ENCODE measurements around the gene CREB5.
"Not testable (repeated sequence)": the region's sequence is repeated elsewhere in the genome, so short reads cannot be mapped to it uniquely, and the experiment has no call there.

Gene CREB5

GRCh38 chr7:28800150-28800549, 387.8 kb downstream of the CREB5 start:
- DNase-seq, result peak in 1 of 2 donors; percentile 40

DNA sequence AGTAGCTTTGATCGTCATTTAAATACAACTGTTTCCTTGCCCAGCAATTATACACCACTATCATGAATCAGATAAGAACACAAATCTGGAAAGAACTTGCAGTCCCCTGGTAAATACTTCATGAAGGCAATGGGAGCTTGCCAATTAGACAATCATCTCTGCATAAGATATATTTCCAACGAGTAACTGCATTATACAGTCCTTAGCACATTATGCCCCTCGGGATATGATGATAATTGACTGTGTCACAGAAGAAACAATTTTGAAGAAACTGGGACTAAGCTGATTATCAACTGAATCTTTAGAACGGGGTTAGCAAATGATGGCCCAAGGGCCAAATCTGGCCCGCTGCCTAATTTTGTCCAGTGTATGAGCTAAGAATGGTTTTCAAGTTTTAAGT, 390.1 kb downstream of the CREB5 start:
- no peak for DNase-seq

DNA sequence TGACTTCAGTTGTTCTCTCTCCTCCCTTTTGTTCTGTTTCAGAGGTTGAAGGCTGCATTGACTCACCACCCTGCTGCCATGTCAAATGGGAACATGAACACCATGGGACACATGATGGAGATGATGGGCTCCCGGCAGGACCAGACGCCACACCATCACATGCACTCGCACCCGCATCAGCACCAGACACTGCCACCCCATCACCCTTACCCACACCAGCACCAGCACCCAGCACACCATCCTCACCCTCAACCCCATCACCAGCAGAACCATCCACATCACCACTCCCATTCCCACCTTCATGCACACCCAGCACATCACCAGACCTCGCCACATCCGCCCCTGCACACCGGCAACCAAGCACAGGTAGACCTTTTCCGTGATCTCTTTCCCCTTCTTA, 391.8 kb downstream of the CREB5 start:
- DNase-seq, result no peak

- no peak for DNase-seq
Measured at GRCh38 chr7:28804990-28805389, 392.7 kb downstream of the CREB5 start.

DNA sequence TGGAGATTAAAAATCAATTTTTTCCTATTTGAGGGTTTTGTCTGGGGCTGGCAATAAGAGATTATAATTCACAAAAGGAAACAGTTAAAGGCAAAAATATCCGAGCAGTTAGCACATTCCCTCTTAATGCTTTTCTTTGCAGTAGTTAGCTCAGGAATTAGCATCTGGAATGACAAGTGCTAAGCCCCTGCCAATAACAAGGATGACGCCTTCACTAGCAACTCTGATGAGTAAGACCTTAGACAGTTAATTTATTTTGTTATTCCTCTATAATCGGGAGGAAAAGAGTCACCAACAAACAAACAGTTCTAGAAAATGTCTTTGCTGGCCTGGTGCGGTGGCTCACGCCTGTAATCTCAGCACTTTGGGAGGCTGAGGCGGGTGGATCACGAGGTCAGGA, 394.5 kb downstream of the CREB5 start:
- no peak for DNase-seq

DNA sequence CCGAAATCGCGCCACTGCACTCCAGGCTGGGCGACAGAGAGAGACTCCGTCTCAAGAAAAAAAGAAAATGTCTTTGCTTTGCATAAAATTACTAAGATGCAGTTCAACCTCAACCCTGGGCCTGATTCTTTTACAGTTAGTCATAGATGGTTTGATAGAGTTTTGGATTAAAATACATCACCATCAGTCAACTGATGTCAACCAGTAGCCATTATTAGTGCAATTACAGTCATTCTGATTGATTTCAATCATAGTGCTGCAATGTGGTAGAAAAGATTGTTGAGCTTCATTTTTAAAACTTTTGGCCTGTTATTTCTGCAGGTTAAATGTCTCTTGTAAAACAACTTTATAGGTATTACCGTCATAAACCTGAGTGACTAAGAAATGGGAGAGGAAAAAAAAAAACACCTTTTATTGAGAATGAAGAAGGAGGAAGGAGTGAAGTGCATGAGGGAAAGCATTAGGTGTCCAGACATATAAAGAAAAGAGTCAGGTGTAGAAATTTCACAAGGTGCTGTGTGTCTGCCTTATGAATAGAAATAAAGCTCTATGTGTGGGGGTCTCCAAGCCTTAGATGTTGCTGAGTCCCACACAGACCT, 395.2 kb downstream of the CREB5 start:
- DNase-seq, result no peak

DNA sequence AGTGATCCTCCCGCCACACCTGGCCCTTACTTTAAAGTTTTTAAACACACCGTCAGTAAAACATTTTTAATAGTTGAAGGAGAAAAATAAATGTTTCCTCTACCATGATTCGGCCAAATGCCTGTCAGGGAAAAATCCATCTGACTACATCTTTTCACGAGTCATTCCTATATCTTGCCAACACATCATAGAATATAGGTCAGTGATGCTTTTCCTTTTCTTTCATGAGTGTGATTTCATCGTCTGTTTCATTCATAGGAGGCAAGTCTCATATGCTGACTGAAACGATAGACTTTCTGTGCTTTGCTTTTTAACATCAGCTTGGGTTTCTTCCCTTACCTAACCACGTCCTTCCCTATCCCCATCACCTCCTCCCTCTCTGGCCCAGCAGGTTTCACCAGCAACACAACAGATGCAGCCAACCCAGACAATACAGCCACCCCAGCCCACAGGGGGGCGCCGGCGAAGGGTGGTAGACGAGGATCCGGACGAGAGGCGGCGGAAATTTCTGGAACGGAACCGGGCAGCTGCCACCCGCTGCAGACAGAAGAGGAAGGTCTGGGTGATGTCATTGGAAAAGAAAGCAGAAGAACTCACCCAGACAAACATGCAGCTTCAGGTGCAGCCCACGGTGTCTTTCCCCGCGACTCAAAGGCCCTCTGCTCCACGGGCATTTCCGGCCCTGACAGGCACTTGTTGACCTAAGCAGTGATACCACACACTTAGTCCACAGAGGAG, 396.6 kb downstream of the CREB5 start:
- peak; percentile 2 to 52 for DNase-seq

DNA sequence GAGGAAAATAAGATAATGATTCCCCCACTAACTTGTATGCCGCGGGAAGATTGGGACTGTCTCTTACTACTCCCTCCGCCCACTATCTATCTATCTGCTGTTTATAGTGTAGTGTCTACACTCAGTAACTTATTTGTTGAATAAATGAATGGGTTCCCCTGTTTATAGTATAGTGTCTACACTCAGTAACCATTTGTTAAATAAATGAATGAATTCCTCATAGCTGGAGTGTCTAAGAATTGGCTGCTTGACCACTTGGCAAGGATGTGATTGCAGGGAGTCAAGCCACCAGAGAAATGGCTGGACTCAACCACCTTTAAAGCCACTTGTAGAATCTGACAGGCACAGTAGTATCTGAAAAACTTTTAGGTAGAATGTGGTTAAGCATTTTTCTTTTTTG, 398.7 kb downstream of the CREB5 start:
- no peak for DNase-seq

GRCh38 chr7:28811701-28812430, 399.5 kb downstream of the CREB5 start:
- DNase-seq, result no peak

DNA sequence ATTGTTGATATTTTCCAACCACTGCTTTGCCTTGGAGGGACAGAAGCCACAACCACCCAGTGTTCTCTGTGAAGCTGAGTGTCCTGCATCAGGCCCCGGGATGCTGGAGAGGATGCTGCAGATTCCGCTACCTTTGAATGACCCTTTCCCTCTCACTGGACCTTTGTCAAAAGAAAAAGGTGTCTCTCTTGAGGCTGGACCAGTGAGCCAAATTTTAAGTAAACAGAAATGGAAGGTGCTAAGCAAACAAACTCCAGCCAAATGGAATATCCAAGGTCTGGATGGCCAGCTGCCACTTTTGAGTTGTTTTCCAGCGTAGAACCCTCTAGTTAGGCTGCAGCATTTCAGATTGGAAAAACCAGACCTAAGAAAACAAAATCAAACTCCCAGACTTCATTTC, 400.3 kb downstream of the CREB5 start:
- no peak for DNase-seq

DNA sequence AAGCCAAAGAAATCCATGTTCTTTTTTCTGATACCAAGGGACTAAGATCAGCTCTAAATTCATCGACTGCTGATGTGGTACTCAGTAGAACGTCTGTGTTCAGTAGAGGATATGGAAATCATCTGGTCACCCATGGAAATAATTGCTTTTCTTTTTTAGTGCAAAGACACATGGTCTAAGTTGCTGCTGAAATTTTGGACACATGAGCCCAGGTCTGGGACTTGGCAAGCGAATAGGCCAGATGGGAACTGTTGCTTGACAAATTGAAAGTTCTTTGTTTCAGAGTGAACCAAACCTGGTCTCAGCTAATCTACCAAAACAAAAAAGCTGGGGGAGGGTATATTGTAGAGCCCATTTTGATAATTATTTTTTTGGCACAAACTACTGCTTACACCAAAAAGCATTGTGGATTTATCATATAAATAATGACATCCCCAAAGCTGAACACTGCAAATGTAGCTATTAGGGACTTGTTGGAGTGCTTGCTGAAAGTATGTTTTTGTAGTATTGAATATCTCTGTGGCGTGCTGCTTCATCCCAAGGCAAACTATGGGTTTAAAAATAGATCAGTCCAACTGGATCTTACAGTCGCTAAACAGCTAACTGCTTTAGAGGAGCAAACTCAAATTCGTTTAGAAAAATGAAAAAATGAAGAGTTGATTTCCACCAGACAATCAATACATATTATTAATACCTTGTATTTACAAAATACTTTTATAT, 401.1 kb downstream of the CREB5 start:
- no peak for DNase-seq

DNA sequence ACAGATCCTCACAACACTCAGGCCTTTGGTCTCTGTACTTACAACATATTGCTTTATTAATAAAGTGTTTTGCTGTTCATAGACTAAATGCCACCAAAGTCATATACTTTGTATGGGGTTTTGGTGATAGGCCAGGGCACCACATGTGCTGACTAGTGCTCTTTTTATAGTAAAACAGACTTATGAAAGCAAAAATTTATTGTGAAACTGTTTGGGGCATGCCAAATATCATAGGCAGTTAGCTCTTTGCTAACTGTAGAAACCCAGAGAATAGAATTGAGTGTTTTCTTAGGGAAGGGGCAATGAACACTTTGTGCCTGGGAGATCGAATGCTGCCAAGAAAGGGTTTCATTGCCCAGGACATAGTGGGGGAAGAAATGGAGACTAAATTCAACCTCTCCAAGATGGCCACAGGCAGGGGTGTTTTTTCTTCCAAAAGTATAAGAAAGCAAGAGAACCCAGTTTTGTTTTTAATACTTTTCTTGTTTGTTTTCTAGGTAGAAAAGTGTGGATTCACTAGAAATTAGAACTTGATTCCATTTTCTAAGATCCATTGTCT, 403.1 kb downstream of the CREB5 start:
- no peak for DNase-seq

DNA sequence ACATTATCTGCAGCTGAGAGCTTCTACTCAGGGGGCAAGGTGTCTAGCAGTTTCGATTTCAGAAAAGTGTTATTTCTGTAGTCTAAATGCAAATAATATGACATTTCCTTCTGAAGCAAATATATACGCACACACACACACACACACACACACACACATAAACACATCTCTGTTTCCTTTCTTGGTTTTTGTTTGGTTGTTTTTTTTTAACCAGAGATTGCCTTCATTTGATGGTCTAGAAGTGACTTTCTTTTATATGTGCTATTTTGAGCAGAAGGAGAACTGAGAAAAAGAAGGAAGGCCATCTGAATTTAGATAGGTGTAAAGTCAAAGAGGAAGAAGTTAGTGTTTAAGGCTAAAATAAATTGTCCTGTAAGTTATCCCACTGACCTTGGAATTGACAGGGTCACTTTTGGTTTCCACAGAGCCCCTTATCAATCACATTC, 403.6 kb downstream of the CREB5 start:
- DNase-seq, result no peak

DNA sequence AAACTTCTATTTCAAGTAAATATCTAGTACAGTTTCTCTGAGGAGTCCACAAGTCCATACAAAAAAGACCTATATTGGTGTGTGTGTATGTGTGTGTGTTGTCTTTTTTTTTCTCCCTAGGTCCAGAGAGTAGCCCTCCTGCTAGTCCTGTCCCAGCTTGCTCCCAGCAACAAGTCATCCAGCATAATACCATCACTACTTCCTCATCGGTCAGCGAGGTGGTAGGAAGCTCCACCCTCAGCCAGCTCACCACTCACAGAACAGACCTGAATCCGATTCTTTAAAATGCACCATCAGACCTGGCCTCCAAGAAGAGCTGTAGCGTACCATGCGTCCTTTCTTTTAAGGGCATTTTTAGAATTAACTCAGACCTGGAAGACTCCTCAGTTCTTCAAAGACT, 406.7 kb downstream of the CREB5 start:
- DNase-seq, result no peak

DNA sequence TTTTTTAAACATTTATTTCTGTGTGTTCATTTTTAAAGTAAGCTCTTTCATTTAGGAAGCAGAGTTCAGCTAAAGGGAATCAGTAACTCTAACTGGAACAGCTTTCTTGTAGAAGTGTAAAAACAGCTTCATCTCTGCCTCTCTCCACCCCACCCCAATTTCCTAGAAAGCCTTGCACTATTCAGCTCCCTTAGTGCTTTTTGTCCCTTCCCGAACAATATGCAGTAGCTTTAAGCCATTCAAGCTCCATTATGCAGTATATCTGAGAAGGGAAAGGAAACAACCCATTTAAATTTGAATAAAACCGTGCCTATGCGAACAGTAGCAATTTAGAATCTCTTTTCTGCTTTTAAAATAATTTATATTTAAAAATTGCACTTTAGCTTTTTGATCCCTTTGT, 411.3 kb downstream of the CREB5 start:
- no peak for DNase-seq

DNA sequence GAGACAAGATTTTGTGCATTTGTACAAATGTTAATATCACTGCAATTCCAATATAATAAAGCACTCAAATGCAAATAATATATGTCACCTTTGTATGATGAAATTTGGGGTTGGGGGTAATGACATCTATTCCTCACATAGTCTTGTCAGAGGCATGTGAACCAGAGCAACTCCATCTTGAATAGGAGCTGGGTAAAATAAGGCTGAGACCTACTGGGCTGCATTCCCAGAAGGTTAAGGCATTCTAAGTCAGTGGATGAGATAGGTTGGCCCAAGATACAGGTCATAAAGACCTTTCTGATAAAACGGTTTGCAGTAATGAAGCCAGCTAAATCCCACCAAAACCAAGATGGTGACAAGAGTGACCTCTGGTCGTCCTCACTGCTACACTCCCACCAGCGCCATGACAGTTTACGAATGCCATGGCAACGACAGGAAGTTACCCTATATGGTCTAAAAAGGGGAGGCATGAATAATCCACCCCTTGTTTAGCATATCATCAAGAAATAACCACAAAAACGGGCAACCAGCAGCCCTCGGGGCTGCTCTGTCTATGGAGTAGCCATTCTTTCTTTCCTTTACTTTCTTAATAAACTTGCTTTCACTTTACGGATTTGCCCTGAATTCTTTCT, 413.6 kb downstream of the CREB5 start:
- not testable (repeated sequence) for DNase-seq

- no peak for DNase-seq
Measured at GRCh38 chr7:28830846-28831245, 418.5 kb downstream of the CREB5 start.

DNA sequence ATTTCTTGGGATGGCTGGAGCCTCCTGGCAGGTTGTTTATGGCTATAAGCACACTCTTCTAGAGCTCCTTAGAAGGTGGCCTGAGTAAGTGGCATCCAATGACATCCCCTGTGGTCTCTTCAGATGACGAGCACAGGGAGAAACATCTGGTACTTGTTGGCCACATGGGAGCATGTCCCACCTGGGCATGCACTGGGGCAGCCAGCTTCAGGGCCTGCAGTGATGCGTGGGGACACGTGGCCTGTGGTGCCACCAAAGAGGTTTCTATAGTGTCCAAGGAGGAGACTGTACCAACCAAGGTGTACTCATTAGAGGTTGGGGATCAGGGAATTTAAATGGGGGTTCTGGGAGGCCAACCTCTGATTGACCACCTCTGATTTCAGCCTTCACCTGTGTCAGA, 420.4 kb downstream of the CREB5 start:
- no peak for DNase-seq

GRCh38 chr7:28835800-28836199, 423.5 kb downstream of the CREB5 start:
- DNase-seq, result no peak

- no peak for DNase-seq
Measured at GRCh38 chr7:28836716-28837115, 424.4 kb downstream of the CREB5 start.

DNA sequence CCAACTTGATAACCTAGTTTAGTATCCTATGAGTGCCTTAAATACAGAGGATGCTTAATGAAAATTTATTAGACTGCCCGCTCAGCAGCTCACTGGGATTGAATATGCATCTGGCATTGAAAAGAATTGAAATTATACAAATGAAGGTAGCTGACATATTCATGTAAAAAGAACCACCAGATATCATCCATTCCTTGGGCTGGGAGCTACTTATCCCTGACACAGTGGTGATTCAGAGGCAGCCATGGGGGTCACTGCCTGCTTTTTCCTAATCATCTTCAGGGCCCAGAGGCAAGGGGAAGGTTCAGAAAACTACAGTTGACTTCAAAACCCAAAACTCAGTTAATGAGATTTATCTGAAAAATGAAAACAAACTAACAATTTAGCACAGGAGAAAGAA, 424.9 kb downstream of the CREB5 start:
- no peak for DNase-seq

DNA sequence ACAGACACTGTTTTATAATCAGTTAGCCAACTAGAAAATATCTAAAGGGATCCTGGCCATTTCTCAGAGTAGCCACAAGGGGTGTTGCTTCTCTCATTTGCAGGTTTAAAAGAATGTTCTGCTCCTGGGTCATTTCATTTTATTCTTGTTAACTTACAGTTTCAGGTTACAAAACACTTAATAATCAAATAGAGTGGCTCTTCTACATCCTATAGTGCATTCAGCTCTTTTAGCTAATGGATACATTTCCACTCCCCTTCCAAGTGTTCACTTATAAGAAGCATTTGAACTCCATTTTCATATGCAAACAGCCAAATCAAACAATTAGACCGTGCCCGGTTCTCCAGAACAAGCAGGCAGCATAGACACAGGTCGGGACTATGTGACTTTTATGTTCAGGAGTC, 428.3 kb downstream of the CREB5 start:
- DNase-seq, result no peak

DNA sequence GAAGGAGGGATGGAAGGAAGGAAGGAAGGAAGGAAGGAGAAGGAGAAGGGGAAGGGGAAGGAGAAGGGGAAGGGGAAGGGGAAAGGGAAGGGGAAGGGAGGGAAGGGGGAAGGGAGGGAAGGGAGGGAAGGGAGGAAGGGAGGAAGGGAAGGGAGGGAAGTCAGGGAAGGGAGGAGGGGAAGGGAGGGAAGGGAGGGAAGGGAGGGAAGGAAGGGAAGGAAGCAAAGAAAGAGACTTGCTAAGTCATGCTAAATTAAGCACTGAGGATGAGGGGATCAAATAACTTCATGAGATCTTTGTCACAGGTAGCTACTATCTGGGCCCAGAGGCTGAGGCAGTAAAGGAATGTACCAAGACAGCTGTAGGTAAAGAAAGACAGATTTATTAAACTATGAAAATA, 429.4 kb downstream of the CREB5 start:
- no peak for DNase-seq
